ENCODE results near the gene HIGD1B. TPM values are rescaled to one million over a fixed set of nuclear protein-coding genes. Genes with fewer than 3 reads are reported as not detected.

The HIGD1B gene
- total RNA-seq, 4 donors from 2014 or later, result 0.96 TPM; not detected in 3

DNA sequence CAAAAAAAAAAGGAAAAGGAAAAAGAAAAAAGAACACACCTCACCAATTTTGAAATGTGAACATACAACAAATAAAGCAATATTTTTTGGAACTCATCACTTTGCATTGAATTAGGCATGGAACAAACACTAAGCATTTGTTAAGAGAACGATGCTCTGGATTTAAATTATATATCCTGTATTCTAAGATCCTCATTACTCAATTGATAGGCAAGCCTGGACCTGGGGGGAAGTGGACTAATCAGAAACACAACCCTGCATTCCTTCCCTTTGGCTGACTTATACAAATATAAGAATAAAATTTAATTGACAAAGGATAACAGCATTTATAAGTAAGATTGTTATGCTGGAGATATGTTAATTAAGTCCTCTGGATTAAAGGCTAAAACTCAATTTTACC lies 19.8 kb upstream of the HIGD1B start:
- 47 to 51% methylated on average over 1 of the region's 1 CpG for WGBS, 2 donors (ENCODE audit: low coverage in 1 of 2)
- in situ Hi-C loops (cut with MboI; ENCODE audit: low pct_ligation_motif_present in 1 of 4, low pct_unique_long_range_greater_than_20kb in 1 of 4, low sequenced_read_pairs in 3 of 4), result no loop called here

DNA sequence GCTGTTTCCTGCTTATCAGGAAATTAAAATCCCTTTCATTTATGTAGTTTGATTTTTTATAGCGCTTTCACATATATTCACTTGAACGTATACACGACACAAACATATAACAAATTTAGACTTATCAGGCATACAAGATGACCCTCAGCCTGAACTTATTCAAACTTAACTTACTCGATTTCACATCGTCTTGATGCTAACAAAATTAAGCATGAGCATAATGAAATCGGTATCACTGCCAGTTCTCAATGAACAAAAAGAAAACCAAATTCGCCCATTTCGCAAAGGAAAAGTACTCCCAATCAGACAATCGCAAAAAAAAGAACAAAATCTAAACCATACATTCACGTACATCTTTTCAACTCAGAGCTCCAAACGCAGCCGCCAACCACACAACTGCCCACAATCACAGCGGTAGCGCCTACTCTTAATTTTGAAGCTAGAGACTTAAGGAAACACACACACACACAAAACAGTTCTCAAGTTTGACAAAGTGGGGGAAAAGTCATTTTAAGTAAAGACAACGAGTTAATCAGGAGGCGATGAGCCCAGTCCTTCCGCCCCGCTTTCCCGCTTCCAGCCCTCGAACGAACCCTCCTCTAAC lies 18.7 kb upstream of the HIGD1B start:
- DNase-seq, result no peak
- in situ Hi-C loops (cut with MboI; ENCODE audit: low pct_ligation_motif_present in 1 of 4, low pct_unique_long_range_greater_than_20kb in 1 of 4, low sequenced_read_pairs in 3 of 4) (no loop called here), intact Hi-C loops (cut with DNase I; ENCODE audit: low total_unique reads) (no loop called here)
- Histone ChIP-seq H3K27me3 (peaks cover 87% of the 10 kb centered on the region), H3K9me3 (no peaks in the 10 kb centered on the region), H3K4me3 (peak overlapping the region; percentile 44 to 67 (median 56)), H3K36me3 (no peaks in the 10 kb centered on the region), H3K27ac (peak overlapping the region; percentile 81 to 89 (median 86)), H3K4me1 (peaks cover 0 to 20% (median 12%) of the 10 kb centered on the region in 4 donors)
- 5 to 7% methylated on average over 10 to 21 of the region's 21 CpGs for WGBS, 2 donors (ENCODE audit: low coverage in 1 of 2)
- no peak for TF ChIP-seq EP300 (IDR thresholded peaks at IDR 0.05; ENCODE audit: low read depth)
- peak in 1 of 3 donors; percentile 29 for TF ChIP-seq POLR2AphosphoS5 (IDR thresholded peaks at IDR 0.05)
- no peak for TF ChIP-seq POLR2A (IDR thresholded peaks at IDR 0.05)
- TF ChIP-seq, protein P1, sequence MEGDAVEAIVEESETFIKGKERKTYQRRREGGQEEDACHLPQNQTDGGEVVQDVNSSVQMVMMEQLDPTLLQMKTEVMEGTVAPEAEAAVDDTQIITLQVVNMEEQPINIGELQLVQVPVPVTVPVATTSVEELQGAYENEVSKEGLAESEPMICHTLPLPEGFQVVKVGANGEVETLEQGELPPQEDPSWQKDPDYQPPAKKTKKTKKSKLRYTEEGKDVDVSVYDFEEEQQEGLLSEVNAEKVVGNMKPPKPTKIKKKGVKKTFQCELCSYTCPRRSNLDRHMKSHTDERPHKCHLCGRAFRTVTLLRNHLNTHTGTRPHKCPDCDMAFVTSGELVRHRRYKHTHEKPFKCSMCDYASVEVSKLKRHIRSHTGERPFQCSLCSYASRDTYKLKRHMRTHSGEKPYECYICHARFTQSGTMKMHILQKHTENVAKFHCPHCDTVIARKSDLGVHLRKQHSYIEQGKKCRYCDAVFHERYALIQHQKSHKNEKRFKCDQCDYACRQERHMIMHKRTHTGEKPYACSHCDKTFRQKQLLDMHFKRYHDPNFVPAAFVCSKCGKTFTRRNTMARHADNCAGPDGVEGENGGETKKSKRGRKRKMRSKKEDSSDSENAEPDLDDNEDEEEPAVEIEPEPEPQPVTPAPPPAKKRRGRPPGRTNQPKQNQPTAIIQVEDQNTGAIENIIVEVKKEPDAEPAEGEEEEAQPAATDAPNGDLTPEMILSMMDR (IDR thresholded peaks at IDR 0.05), result no peak

More for the DNA sequence above, 19.8 kb upstream of the HIGD1B start:
- no peaks in the 10 kb centered on the region for H3K9me3 ChIP-seq
- H3K27me3 ChIP-seq, result peaks cover 78% of the 10 kb centered on the region
- no peak for TF ChIP-seq POLR2A (IDR thresholded peaks at IDR 0.05)
- TF ChIP-seq POLR2AphosphoS5 (IDR thresholded peaks at IDR 0.05), result no peak
- TF ChIP-seq, protein P1 (IDR thresholded peaks at IDR 0.05), result no peak
- no peak for TF ChIP-seq EP300 (IDR thresholded peaks at IDR 0.05; ENCODE audit: low read depth)
- H3K27ac ChIP-seq, result peak overlapping the region; percentile 81 to 89 (median 86)
- DNase-seq, result no peak
- H3K36me3 ChIP-seq, result no peaks in the 10 kb centered on the region
- H3K4me3 ChIP-seq, result peak overlapping the region in 3 of 4 donors; percentile 44 to 67 (median 47)
- intact Hi-C loops (cut with DNase I; ENCODE audit: low total_unique reads), result no loop called here
- H3K4me1 ChIP-seq, result peaks cover 0 to 20% (median 12%) of the 10 kb centered on the region in 4 donors

DNA sequence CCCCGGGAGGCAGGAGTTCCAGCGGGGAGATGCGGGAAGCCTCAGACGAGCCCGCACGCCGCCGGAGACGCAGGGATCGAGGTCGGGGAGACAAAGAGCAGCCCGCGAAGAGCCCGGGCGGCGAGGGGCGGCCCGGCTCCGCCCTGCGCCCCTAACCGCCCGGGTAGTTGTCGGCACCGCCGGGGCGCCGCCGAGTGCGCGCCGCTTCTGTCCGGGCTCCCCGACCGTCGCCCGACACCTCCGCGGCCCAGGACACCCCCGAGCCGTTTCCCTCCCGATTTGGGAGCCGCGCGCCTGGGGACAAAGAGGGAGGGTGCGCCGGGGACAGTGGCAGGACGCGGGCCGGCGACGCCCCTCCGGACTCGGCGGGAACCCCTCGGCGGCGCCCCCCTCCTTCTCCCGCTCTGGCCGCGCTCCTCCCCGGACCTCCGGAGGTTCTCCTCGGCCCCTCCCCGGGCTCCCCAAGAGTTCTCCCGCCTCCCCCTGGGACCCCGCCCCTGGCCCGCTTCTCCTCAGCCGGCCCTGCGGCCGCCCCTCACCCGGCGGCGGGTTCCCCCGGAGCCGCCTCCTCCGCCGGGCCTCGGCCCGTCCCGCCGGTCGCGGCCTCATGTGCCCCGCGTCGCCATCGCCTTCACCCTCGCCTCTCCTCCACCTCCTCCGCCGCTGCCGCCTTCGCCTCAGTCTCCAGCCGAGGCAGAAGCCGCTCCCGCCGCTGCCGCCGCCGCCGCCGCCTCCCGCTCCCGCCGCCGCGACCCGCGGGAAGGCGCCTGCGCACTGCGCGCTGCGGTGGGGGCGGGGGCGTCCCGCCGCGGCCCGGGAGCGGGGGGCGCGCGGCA lies 17.9 kb upstream of the HIGD1B start, which contains the start of gene GJC1:
TSS of gene GJC1 (minus strand) at position 765 of the 836 bp plus-strand sequence. CDS start 24,470 bp downstream, outside the sequence.
- DNase-seq, result peak; percentile 10
- intact Hi-C loops (cut with DNase I; ENCODE audit: low total_unique reads), result no loop called here
- Histone ChIP-seq H3K4me1 (peaks cover 0 to 20% (median 12%) of the 10 kb centered on the region in 4 donors), H3K27ac (peak within 1 kb of the TSS; percentile 81 to 89 (median 86)), H3K27me3 (peaks cover 94% of the 10 kb centered on the region), H3K9me3 (no peaks in the 10 kb centered on the region), H3K36me3 (no peaks in the 10 kb centered on the region), H3K4me3 (peak within 1 kb of the TSS; percentile 44 to 67 (median 56))
- 1% methylated on average over 14 to 92 of the region's 123 CpGs for WGBS, 2 donors (ENCODE audit: low coverage in 1 of 2)
- in situ Hi-C loops (cut with MboI; ENCODE audit: low pct_ligation_motif_present in 1 of 4, low pct_unique_long_range_greater_than_20kb in 1 of 4, low sequenced_read_pairs in 3 of 4), result no loop called here
- TF ChIP-seq, protein P1 (IDR thresholded peaks at IDR 0.05), result no peak
- TF ChIP-seq POLR2AphosphoS5 (IDR thresholded peaks at IDR 0.05) (no peak), POLR2A (IDR thresholded peaks at IDR 0.05) (no peak), EP300 (IDR thresholded peaks at IDR 0.05; ENCODE audit: low read depth) (no peak)
